SK-N-SH (cell line): ENCODE data around the gene NAV1. TPM values are rescaled to one million over a fixed set of nuclear protein-coding genes. Genes with fewer than 3 reads are reported as not detected.
A peak's percentile ranks its signal among the peaks of the same experiment; 100 is the strongest.

ENCODE experiments used
- CTCF ChIA-PET: fragments of 300-600, 350-600 bp; formaldehyde crosslinking; extraction: SDS; loops from one replicate; lab custom pipeline; 2021; lab: Yijun Ruan, JAX
- POLR2A ChIA-PET: fragments of 350-600 bp; sonication (Branson Sonifier 250); formaldehyde crosslinking; extraction: SDS; loops from one replicate; lab custom pipeline; 2020; ENCODE audit warnings: antibody characterized with exemption, inconsistent platforms; lab: Yijun Ruan, JAX
- DNase-seq: peaks from one replicate; pipeline ENCODE4 v3.0.0; 2012
- H2AFZ ChIP-seq: fragments of 200-600 bp; sonication (generic); 2 replicates; pipeline ENCODE4 v1.8.1; 2016; ENCODE audit warnings: antibody characterized with exemption, mild to moderate bottlenecking, low read depth
- H3F3A ChIP-seq: fragments of 200-600 bp; sonication (generic); replicated peaks from 2 replicates; pipeline ENCODE3; 2016; ENCODE audit warnings: antibody characterized with exemption, mild to moderate bottlenecking; ENCODE audit not compliant: insufficient read depth
- H3K27ac ChIP-seq, 2 experiments: fragments of 200-500 bp in 1 of 2; fragments of 200-600 bp in 1 of 2; sonication (Bioruptor generic) in 1 of 2; sonication (generic), shearing (Covaris generic) in 1 of 2; 2 replicates each; pipeline versions ENCODE4 v1.5.1 to v1.6.1; 2014 to 2016; ENCODE audit warnings: low read depth in 2 of 2, inconsistent platforms in 1 of 2, low read length in 1 of 2, mild to moderate bottlenecking in 1 of 2, mixed read lengths in 1 of 2
- H3K27me3 ChIP-seq: fragments of 200-600 bp; sonication (generic), shearing (Covaris generic); 2 replicates; pipeline ENCODE4 v1.6.1; 2016; ENCODE audit warnings: mixed run types; ENCODE audit not compliant: insufficient read depth
- H3K36me3 ChIP-seq, 2 experiments: fragments of 200-500 bp in 1 of 2; fragments of 200-600 bp in 1 of 2; sonication (Bioruptor generic) in 1 of 2; sonication (generic) in 1 of 2; replicated peaks in 1 of 2; 2 replicates each; pipeline versions ENCODE3 to v1.5.1; 2014 to 2016; ENCODE audit warnings: low read length in 1 of 2, mild to moderate bottlenecking in 1 of 2; ENCODE audit not compliant: insufficient read depth in 2 of 2, control insufficient read depth in 1 of 2
- H3K4me1 ChIP-seq, 2 experiments: fragments of 200-500 bp in 1 of 2; fragments of 200-600 bp in 1 of 2; sonication (Bioruptor generic) in 1 of 2; sonication (generic), shearing (Covaris generic) in 1 of 2; 2 replicates each; pipeline versions ENCODE4 v1.5.1 to v1.6.1; 2014 to 2016; ENCODE audit warnings: low read depth in 1 of 2, low read length in 1 of 2, mixed run types in 1 of 2; ENCODE audit not compliant: insufficient read depth in 2 of 2, control insufficient read depth in 1 of 2
- H3K4me2 ChIP-seq: fragments of 200-600 bp; sonication (generic), shearing (Covaris generic); 2 replicates; pipeline ENCODE4 v1.6.1; 2017; ENCODE audit warnings: mixed run types
- H3K4me3 ChIP-seq, 2 experiments: fragments of 200-500 bp in 1 of 2; fragments of 200-600 bp in 1 of 2; sonication (Bioruptor generic) in 1 of 2; sonication (generic), shearing (Covaris generic) in 1 of 2; 2 replicates each; pipeline versions ENCODE4 v1.5.1 to v1.8.1; 2014 to 2016; ENCODE audit warnings: low read depth in 2 of 2, inconsistent platforms in 1 of 2, low read length in 1 of 2, mild to moderate bottlenecking in 1 of 2, mixed read lengths in 1 of 2, moderate library complexity in 1 of 2
- H3K79me2 ChIP-seq: fragments of 200-600 bp; sonication (generic); 2 replicates; pipeline ENCODE4 v1.8.1; 2017; ENCODE audit warnings: mild to moderate bottlenecking; ENCODE audit not compliant: insufficient read depth
- H3K9ac ChIP-seq: fragments of 200-600 bp; sonication (generic); 2 replicates; pipeline ENCODE4 v1.6.1; 2017; ENCODE audit warnings: mixed run types
- H3K9me2 ChIP-seq: fragments of 200-600 bp; sonication (generic); 2 replicates; pipeline ENCODE4 v1.6.1; 2017; ENCODE audit warnings: mixed run types
- H3K9me3 ChIP-seq: fragments of 200-600 bp; sonication (generic); 2 replicates; pipeline ENCODE4 v1.6.1; 2017; ENCODE audit warnings: mixed run types, mild to moderate bottlenecking, moderate library complexity
- H4K20me1 ChIP-seq: fragments of 200-600 bp; sonication (generic); 2 replicates; pipeline ENCODE4 v1.6.1; 2017; ENCODE audit warnings: mild to moderate bottlenecking, mixed run types; ENCODE audit not compliant: insufficient read depth
- ELF1 ChIP-seq: IDR thresholded peaks from 2 replicates; pipeline ENCODE4 v1.4.0; 2012
- EP300 ChIP-seq, 2 experiments: IDR thresholded peaks; 2 replicates each; pipeline versions ENCODE4 v1.4.0 to v1.6.1; 2012; ENCODE audit warnings: borderline replicate concordance in 1 of 2, low read depth in 1 of 2, low read length in 1 of 2
- EZH2phosphoT487 ChIP-seq: fragments of 200-600 bp; sonication (generic); IDR thresholded peaks from 2 replicates; pipeline ENCODE4 v1.6.1; 2017; ENCODE audit warnings: low read depth, mixed run types, mild to moderate bottlenecking, antibody characterized with exemption, moderate library complexity, borderline replicate concordance
- FOSL2 ChIP-seq: IDR thresholded peaks from 2 replicates; pipeline ENCODE4 v1.4.0; 2012; ENCODE audit warnings: low read depth, mild to moderate bottlenecking, moderate library complexity, borderline replicate concordance
- FOXJ3 ChIP-seq: sonication (generic); formaldehyde crosslinking; IDR thresholded peaks from 2 replicates; pipeline ENCODE4 v1.5.1; 2020; ENCODE audit warnings: mild to moderate bottlenecking, missing genetic modification reagents
- GABPA ChIP-seq: IDR thresholded peaks from 2 replicates; pipeline ENCODE4 v1.4.0; 2012; ENCODE audit warnings: low read depth, mild to moderate bottlenecking
- GATA2 ChIP-seq: sonication (generic); formaldehyde crosslinking; IDR thresholded peaks from 2 replicates; pipeline ENCODE4 v1.5.0; 2020; ENCODE audit warnings: mild to moderate bottlenecking, missing genetic modification reagents
- JUND ChIP-seq: IDR thresholded peaks from 2 replicates; pipeline ENCODE4 v1.4.0; 2012
- MEF2A ChIP-seq: IDR thresholded peaks from 2 replicates; pipeline ENCODE4 v1.4.0; 2012; ENCODE audit warnings: low read depth, borderline replicate concordance
- MXI1 ChIP-seq: IDR thresholded peaks from 2 replicates; pipeline ENCODE4 v1.6.1; 2012; ENCODE audit warnings: mild to moderate bottlenecking, low read depth, low read length, improper control_type of control experiment
- NRF1 ChIP-seq: IDR thresholded peaks from 2 replicates; pipeline ENCODE4 v1.6.1; 2012; ENCODE audit warnings: low read depth, mild to moderate bottlenecking, low read length
- PBX3 ChIP-seq: IDR thresholded peaks from 2 replicates; pipeline ENCODE4; 2012
- POLR2AphosphoS5 ChIP-seq: IDR thresholded peaks from 2 replicates; pipeline ENCODE4 v1.6.1; 2012; ENCODE audit warnings: low read depth, low read length
- RAD21 ChIP-seq: IDR thresholded peaks from 2 replicates; pipeline ENCODE4 v1.6.1; 2012; ENCODE audit warnings: mild to moderate bottlenecking, low read length
- RCOR1 ChIP-seq: fragments of 150-350 bp; IDR thresholded peaks from 2 replicates; pipeline ENCODE4 v1.6.1; 2017; ENCODE audit warnings: antibody characterized with exemption, low read length
- SIN3A ChIP-seq: IDR thresholded peaks from 2 replicates; pipeline ENCODE4 v1.6.1; 2012; ENCODE audit warnings: low read depth, mild to moderate bottlenecking, low read length, moderate library complexity, borderline replicate concordance
- SMC3 ChIP-seq: IDR thresholded peaks from 2 replicates; pipeline ENCODE4 v1.6.1; 2012; ENCODE audit warnings: low read depth, low read length, improper control_type of control experiment
- USF1 ChIP-seq: IDR thresholded peaks from 2 replicates; pipeline ENCODE4 v1.4.0; 2012; ENCODE audit warnings: low read depth, borderline replicate concordance
- ZBTB33 ChIP-seq: IDR thresholded peaks from 2 replicates; pipeline ENCODE4 v1.4.0; 2012; ENCODE audit warnings: low read depth, borderline replicate concordance
- WGBS: methylation state at CpG from one replicate; pipeline ENCODE4 v1.1.6; 2017; ENCODE audit warnings: low lambda C conversion rate; 5-methylcytosine and 5-hydroxymethylcytosine counted together
- polyA plus RNA-seq, 3 experiments: library from polyadenylated mRNA; depleted of rRNA; stranded (reverse); fragments of >200 nt; gene quantifications; 2 replicates each; pipeline ENCODE4 v1.2.3, GENCODE V29; 2012

NAV1 gene
- polyA plus RNA-seq, 1 of the 3 experiments (the other 2 are of a cell fraction): 16.1 TPM

DNA sequence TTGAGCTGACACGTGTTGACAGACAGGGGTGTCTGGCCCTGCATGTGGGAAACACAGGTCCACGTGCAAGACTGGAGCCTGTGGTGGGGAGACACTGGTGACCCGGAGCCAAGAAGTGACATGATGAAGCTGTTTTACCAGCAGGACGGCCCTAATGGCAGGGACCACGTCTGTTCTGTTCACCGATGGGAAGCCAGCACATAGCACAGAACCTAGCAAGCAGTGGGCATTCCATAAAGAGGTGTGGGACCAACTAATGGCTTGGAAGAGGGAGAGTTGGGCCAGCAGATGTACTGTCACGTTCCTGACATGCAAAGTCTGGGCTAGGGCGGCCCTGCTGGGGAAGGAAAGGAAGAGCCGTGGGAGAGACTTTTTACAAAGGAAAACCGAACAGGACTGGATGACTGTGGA, 15.3 kb downstream of the NAV1 start:
- H3K36me3 ChIP-seq: peaks cover 0 to 6% of the 10 kb centered on the region in 2 experiments
- peaks cover 38% of the 10 kb centered on the region for H4K20me1 ChIP-seq
- ChIA-PET CTCF (interaction anchor here (1.2 to 12.3 kb wide), 7 partner anchors 10 to 419 kb away, joined by 3 to 176 read pairs (median 10); partner anchors contain the start of gene NAV1), POLR2A (no interaction called here)
- peaks cover 46 to 65% of the 10 kb centered on the region in 2 experiments for H3K4me1 ChIP-seq
- peak overlapping the region in 1 of 2 experiments; percentile 95; a peak in 3 of 4 replicates for H3K27ac ChIP-seq
- WGBS: 92% methylated on average over 10 of the region's 10 CpGs
- DNase-seq: no peak
- peaks cover 100% of the 10 kb centered on the region for H3K79me2 ChIP-seq
- H3K9me3 ChIP-seq: no peaks in the 10 kb centered on the region
- no peak overlapping the region for H3K4me3 ChIP-seq
- peaks cover 60% of the 10 kb centered on the region for H3F3A ChIP-seq
- no peaks in the 10 kb centered on the region for H3K9me2 ChIP-seq
- no peak overlapping the region for H2AFZ ChIP-seq
- no peaks in the 10 kb centered on the region for H3K27me3 ChIP-seq
- peak overlapping the region; percentile 9 for H3K4me2 ChIP-seq
- no peak overlapping the region; the same call in 1 of the 2 replicates for H3K9ac ChIP-seq
- no peak for TF ChIP-seq GABPA
- TF ChIP-seq EP300 (IDR thresholded peaks at IDR 0.05; ENCODE audit: borderline replicate concordance in 1 of 2, low read depth in 1 of 2, low read length in 1 of 2): no peak
- TF ChIP-seq NRF1: no peak
- TF ChIP-seq SIN3A: no peak
- TF ChIP-seq ELF1: no peak
- TF ChIP-seq MEF2A: no peak
- TF ChIP-seq RAD21: no peak
- TF ChIP-seq POLR2AphosphoS5: no peak
- no peak for TF ChIP-seq PBX3
- TF ChIP-seq EZH2phosphoT487: no peak
- TF ChIP-seq ZBTB33: no peak
- no peak for TF ChIP-seq SMC3
- no peak for TF ChIP-seq FOSL2
- no peak for TF ChIP-seq GATA2 (CRISPR knock-in tag)
- no peak for TF ChIP-seq RCOR1
- no peak for TF ChIP-seq JUND
- no peak for TF ChIP-seq USF1
- TF ChIP-seq MXI1: no peak
- no peak for TF ChIP-seq FOXJ3
- TF ChIP-seq, all 33 proteins: peak for 0
